SKM-1 treated with dmso at 0.1 percent for 144 hours (cell line): ENCODE results near the gene TRERF1.
"Not testable (repeated sequence)": the region's sequence is repeated elsewhere in the genome, so short reads cannot be mapped to it uniquely, and the experiment has no call there.

Experiments
- DNase-seq: peaks from one replicate; lab custom pipeline; 2025; ENCODE audit not compliant: unreplicated experiment; lab: John Stamatoyannopoulos, UW

Gene TRERF1

DNA sequence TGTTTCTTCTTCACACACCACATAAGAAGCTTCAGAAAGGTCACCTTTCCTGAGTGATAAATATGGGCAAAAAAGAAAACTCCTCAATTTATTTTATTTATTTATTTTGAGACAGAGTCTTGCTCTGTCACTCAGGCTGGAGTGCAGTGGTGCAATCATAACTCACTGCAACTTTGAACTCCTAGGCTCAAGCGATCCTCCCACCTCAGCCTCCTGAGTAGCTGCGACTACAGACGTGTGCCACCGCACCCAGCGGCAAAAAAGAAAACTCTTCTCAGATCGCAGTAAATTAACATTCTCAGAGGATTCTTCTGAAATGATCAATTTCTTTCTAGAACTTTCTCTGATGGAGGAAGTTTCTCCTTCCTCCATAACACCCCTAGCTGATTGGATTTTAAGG lies 111.2 kb downstream of the TRERF1 start:
- DNase-seq = no peak

DNA sequence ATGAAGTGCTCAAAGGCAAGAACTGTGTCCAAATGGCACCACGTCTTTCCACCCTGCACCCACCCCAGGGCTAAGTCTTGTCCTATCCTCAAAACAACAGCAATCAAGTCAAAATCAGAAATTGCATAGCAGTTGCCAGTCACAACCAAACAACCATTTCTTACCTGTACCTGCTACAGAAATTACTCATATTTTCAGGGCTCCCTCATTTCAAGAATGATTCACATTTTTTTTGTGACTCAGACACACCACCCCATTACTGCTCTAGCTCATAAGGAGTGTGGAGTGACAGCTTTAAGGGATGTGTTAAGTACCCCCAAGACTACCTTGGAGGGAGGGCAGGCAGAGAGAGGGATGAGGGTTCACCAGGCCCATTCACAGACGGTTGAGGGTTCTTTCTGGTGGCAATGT lies 111.7 kb downstream of the TRERF1 start:
- DNase-seq = no peak

DNA sequence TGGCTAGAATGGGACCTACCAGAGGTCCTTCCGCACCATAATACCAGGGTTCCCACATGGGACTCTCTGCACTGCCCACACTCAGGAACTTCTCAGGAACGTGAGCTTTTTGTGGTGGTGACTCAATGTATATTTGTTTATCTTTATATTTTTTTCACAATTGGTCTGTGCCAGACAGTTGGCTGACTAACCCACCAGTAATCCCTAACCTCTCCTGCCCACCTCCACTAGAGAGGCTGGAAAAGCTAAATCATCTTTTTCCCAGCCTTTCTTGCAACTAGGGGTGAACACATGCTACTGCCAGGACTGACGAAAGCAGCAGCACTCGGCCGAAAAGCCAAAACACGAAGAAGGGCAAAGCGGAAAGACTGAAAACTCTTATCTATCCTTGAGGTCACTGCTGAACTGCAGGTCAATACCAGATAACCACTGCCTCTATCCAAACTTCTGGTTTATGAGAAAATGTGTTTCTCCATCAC lies 112.9 kb downstream of the TRERF1 start:
- DNase-seq = no peak

DNA sequence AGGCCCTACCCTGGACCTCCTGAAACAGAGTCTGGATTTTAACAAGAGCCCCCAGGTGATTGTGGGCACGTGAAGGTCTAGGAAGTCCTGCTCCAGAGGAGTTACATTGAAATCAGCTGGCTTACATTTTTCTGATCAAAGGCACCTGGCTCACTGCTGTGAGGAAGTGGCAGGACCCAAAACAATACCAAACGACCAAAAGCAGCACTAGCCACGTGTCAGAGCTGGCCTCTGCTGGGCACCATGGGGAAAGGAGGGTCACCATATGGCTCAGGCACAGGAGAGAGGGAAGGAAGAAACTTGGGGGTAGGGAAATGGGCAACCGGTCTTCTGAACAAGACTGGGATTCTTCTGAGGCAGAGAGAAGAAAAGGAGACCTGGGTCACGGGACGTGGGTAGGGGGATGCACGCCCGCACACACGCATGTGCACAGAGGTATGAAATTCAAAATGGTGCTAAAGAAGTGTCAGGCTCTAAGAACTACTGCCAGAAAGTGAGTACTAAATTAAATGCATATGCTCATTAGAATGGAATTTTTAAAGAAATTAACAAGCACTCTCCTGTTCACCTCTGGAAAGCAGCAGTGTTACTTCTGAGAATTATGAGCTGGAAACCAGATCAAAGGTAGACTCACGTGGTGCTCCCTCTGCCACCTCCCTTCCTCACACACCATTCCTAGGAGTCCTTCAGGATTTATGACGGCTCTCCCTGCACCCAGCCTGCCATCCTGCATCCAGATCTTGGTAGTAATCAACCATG lies 113.6 kb downstream of the TRERF1 start:
- no peak for DNase-seq

DNA sequence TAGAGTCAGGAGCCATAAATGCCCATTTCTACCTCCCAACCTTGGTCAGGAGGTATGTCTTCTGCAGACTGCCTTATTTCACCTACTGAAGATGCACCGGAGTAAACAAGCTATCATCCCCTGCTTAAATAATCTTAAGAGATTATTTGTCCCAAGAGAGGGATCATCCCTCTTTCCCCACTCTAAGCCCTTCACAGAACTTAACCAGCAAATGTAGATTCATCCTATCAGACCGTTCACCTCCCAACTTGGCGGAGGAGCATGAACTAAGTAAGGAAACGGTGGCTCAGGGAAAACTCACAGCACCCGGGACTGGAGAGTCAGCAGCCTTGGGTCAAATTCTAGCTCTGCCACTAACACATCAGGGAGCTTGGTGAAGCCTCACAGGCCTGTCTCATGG lies 115.3 kb downstream of the TRERF1 start:
- DNase-seq = no peak

DNA sequence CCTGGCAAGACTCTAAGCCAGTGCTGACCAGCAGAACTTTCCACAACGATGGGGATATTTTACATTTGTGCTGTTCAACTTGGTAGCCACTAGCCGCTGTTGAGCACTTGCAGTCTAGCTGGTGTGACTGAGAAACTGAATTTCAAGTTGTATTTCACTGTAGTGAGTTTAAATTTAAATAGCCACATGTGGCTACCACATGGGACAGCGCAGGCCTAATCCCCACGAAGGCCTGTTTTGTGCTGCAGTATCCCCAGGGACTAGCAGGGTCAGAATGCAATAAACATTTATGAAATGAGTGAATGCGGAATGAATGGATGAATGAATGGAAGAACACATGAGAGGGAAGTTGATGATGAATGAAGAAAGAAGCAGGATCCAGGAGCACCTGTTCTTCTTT lies 115.8 kb downstream of the TRERF1 start:
- DNase-seq = no peak

DNA sequence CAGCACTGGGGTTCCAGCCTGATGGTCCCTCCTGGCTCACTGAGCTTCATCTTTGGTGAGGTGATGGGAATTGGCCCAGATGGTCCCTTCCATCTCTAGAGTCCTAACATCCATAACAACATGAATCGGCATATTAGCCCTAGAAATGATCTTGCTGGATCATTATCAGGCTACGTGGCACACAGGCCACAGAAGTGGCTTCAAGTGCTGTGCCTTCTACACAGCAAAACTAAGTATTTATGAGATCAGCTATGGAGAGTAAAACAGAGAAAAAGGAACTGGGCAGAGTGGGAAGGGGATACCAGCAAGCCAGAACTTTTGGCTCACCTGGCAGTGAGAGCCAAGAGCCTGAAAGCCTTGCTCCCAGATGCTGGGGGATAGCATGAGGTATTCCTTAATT lies 116.9 kb downstream of the TRERF1 start:
- no peak for DNase-seq

DNA sequence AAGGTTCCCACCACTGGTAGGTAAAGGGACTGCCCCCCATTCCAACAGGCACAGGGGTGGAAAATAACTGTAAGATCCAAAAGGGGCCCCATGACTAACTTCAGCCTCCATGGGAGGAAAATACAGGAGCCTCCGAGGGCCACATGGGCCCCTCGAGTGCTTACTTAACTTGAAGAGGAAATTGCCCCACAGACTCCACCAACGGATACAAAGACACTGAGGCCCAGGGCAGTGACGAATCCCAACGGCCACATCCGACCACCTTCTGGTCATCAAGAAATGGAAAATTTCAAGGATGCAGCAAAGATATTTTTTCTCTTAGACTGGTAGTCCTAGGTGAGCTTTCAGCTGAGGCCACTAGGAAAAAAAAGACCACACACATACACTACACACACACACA lies 118.1 kb downstream of the TRERF1 start:
- DNase-seq = peak; percentile 96

DNA sequence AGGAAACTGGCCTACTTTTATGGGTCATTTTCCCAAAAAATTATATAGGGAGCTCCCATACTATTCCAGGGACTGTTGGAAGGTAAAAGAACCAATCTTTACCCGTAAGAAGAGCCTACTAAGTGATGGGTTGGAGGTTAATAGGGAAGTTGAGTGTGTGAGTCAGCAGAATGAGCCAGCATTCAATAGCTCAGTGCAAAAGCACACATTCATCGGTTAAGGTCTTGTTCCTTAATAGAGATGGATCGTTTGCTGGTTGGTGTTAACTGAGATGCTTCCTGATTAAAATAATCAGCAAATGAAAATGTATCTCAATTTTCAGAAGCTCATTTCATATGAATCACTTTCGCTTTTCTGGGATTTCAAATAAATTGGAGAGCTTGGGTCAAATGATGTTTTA lies 118.8 kb downstream of the TRERF1 start:
- DNase-seq = peak; percentile 89

DNA sequence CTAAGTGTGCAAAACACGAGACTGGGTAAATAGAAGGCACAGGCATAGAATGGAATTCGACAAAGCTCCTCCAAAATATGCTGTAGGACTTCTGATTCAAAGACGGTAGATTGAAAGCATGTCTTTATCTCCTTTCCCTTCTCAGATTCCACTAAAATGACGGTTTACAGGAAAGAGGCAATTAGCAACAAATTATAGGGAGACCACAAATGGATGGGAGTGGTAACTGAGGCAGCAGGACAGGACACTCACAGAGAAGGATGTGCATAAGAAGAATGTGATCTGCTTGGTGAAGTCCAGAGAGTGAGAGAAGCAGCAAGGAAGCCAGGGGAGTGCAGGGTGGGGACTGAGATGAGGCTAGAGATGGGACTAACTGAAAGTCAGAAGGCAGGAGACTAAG lies 120.7 kb downstream of the TRERF1 start:
- DNase-seq = no peak

DNA sequence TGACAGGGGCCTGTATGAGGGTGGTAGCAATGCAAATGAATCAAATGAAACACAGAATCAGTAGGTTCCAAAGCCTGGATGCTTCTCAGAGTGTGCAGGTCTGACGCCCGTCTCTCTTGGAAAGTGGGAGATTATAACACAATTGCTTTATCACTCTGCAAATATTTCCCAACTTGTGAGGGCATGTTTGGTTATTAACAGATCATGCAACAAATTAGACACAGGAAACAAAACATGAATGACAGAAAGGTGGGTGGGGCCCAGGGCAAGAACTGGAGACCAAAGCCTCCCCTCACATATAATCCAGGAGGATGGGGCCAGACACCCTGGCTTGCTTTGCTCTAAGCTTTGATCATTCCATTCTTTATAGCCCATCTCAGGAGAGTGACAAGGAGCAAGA lies 125.5 kb downstream of the TRERF1 start:
- DNase-seq = no peak

DNA sequence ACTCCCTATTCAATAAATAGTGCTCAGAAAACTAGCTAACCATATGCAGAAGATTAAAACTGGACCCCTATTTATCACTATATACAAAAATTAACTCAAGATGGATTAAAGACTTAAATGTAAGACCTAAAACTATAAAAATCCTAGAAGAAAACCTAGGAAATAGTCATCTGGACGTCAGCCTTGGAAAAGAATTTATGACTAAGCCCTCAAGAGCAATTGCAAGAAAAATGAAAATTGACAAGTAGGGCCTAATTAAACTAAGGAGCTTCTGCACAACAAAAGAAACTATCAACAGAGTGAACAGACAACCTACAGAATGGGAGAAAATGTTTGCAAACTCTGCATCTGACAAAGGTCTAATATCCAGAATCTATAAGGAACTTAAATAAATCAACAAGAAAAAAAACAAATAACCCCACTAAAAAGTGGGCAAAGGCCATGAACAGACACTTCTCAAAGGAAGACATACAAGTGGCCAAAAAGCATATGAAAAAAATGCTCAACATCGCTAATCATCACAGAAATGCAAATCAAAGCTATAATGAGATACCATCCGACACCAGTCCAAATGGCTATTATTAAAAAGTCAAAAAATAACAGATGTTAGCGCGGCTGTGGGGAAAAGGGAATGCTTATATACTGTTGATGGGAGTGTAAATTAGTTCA lies 126.9 kb downstream of the TRERF1 start:
- DNase-seq = not testable (repeated sequence)

DNA sequence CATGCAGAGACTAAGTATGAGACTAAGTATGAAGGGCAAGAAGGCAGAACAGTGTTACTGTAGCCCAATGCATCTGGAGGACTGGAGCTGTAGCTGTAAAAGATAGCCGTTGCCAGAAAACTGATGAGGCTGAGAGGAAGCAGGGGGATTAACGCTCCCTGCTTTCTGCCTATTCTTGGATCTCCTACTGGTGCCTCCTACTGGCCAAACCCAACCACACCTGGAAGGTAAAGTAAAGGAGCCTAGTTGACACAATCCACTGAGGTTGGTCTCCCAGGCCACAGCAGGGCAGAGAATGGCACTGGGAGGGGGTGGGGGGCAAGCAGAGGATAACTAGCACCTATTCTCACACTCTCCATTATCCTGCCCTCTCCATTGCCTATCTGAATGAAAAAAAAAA lies 129.1 kb downstream of the TRERF1 start:
- DNase-seq = no peak

DNA sequence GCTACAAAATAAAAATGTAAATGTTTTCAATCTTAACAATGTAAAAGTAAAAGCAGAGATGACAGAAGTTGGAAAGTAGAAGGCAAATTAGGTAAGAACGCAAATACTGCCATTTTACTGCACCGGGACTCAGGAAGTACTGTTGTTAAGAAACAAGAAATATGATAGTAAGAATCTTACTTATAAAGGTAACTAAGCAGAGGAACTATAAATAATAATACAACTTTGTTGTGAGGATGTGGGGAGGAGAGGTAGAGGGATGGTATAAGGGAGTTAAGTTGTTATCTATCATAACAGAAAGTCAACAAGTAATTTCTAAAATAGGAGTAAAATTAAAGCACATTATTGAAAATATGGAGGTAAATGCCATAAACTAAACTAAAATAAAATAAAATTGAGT lies 129.8 kb downstream of the TRERF1 start:
- DNase-seq = no peak

DNA sequence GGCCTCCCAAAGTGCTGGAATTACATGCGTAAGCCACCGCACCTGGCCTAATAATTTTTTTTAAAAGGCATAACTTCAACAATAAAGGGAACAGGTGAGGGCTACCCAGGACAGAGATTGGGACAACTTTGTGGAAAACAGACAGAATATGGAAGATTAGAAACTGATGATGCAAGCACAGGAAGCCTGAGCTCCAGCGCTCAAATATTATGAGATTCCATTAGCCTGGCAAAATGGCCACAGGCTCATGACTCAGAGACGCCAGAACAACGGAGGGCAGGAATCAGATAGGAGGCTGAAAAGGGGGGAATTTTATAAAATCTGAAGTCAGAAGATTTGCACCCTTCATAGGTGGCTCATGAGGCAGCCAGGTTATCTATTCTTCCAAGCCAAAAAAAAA lies 131.0 kb downstream of the TRERF1 start:
- DNase-seq = no peak

DNA sequence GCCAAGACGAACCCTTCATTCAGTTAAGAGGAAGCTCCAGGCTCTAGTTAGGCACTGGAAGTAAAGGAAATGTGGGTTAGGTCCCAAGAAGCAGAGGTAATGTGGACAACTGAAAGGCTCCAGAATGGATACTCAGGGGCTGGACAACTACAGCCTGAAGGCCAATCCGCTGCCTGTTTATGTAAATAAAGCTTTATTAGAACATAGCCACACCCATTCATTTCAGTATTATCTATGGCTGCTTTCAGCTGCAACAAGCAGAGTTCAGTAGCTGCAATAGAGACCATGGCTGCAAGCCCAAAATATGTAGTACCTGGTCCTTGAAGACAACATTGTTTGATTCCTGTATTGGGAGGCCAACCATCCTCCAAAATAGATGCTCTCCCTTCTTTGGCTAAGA lies 133.2 kb downstream of the TRERF1 start:
- no peak for DNase-seq

DNA sequence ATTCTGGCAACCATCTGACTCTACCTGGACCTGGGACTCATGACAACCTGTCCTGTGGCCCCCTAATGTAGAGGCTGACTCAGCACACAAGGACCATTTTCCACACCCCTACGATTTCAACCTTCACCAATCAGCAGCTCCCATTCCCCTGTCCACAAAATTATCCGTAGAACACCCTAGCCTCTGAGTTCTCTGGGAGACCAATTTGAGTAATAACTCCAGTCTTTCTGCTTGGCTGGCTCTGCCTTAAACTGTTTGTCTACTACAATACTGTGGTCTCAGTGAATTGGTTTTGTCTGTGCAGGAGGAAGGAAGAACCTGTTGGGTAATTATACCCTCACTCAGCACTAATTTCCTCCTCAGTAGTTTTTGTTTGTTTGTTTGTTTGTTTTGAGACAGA lies 134.7 kb downstream of the TRERF1 start:
- peak; percentile 28 for DNase-seq

DNA sequence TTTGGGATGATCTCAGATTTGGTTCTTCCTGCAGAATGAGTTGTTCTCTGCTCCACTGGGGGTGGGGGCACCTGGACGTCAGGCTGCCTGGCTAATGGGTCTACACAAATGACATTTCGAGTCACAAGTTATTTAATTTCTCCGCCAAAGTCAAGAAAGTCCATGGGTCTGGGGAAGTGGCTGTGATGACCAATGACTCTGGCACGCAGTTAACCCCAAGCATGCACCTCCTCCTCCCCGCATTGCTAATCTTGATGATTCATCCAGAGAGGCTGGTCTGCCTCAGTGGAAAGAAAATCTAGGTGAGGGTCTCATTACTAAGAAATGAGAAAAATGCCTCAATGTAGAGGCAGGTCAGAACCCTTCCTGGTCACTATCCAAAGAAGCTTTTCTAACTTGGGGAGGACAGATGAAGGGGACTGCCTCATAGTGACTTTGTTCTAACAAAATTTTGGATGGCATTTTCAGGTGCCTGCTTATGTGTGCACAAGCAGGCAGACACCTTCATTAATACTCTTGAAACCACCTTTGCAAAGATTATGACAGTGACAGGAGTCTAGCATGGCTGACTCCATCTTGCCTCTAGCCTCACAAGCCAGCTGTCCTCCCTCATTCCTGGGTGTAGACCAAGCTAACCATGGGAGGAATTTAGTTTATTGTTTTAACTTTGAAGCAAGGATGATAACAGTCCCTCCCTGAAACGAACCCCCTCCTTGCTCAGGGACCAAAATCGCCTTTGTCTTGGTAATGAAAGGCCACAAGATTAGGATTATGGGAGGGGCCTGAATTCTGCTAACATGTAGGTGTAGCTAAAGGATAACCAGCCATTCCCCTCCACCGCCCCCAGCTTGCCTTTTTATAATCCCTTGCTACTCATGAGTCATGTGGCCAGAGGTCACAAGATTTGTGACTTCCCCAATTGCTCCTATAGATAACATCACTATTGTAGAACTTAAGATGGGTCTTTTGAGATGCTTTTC lies 135.4 kb downstream of the TRERF1 start:
- DNase-seq = no peak

DNA sequence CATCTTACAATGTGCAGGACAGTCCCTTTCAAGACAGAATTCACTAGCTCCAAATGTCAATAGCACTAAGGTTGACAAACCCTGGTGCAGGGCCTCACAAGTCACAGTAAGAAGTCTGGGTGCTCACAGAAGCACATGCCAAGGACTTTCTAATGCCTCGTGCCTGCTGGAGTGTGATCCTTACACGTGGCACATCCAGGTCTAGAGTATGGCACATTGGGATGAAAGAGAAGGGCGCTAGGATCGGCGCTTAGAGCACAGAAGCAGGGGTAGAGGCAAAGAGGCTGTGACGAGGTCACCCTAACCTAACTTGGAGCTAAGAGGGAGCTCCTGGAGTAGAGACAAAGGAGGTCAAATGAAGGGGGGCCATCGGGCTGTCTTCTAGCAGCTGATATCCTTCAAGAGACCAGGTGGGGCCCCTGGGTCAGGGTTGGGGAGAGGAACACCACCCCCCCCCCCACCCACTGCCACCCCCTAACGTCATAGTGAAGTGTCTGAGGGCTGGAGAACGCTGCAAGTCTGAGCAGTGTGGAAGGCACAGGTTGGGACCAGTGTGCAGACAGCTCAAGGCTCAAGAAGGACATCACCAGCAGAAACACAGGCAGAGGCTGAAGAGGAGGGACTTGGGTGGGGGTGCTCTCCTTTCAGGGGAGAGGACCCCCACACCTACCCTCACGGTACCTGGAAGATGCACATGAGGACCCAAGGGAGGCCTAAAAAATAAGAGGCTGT lies 136.3 kb downstream of the TRERF1 start:
- no peak for DNase-seq

DNA sequence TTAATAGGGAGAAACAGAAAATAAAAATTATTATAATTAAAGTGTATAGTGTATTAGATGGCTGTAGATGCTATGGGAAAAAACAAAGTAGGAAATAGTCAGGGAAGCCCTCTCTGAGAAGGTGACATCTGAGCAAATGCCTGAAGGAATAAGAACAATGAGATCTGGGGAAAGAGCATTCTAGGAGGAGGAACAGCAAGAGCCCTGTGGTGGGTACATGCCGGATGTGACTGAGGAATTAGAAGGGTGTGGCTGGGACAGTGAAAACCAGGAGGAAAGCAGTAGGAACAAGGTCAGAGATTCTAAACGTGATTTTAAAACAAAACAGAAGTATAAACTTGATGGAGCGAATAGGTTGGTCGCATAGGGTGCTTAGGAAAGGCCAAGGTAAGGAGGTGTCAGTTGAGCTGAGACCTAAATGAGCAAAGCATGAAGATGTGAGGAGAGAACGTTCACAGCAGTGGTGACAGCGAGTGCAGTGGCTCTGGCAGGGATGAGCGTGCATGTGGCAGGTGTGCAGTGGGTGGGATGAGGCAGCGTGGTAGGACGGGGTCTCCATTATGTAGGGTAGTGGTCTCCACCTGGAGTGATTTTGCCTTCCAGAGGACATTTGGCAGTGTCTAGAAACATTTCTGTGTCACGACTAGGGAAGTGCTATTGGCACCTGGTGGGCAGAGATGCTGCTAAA lies 137.0 kb downstream of the TRERF1 start:
- DNase-seq = no peak
